H9 (cell line): ENCODE measurements around the gene PLLP. TPM values are rescaled to one million over a fixed set of nuclear protein-coding genes. Genes with fewer than 3 reads are reported as not detected.

Source experiments
- DNase-seq: peaks from one replicate; pipeline ENCODE4 v3.0.0-alpha.2; 2017
- H2AFZ ChIP-seq: one replicate; pipeline ENCODE4 v1.6.1; 2013; ENCODE audit warnings: mild to moderate bottlenecking, low read length, control low read depth, moderate library complexity
- H2AK5ac ChIP-seq: 2 replicates; pipeline ENCODE4 v1.6.1; 2013; ENCODE audit warnings: low read length, control low read depth, mixed read lengths; ENCODE audit not compliant: insufficient read length
- H2BK120ac ChIP-seq: one replicate; pipeline ENCODE4 v1.6.1; 2013; ENCODE audit warnings: low read depth, mild to moderate bottlenecking, low read length, control low read depth, inconsistent platforms; ENCODE audit not compliant: poor library complexity, severe bottlenecking
- H2BK12ac ChIP-seq: 2 replicates; pipeline ENCODE4 v1.6.1; 2013; ENCODE audit warnings: low read length, control low read depth, mixed read lengths, low read depth; ENCODE audit not compliant: insufficient read length
- H2BK15ac ChIP-seq: 2 replicates; pipeline ENCODE4 v1.6.1; 2013; ENCODE audit warnings: low read depth, low read length, control low read depth
- H2BK20ac ChIP-seq: one replicate; pipeline ENCODE4 v1.6.1; 2013; ENCODE audit warnings: low read depth, mild to moderate bottlenecking, low read length, control low read depth, inconsistent platforms; ENCODE audit not compliant: poor library complexity, severe bottlenecking
- H2BK5ac ChIP-seq: 2 replicates; pipeline ENCODE4 v1.6.1; 2013; ENCODE audit warnings: low read length, control low read depth, mixed read lengths; ENCODE audit not compliant: insufficient read length
- H3K14ac ChIP-seq: 2 replicates; pipeline ENCODE4 v1.6.1; 2013; ENCODE audit warnings: low read length, control low read depth; ENCODE audit not compliant: insufficient read depth
- H3K18ac ChIP-seq: 2 replicates; pipeline ENCODE4 v1.6.1; 2013; ENCODE audit warnings: low read depth, mild to moderate bottlenecking, mixed read lengths, low read length, control low read depth; ENCODE audit not compliant: insufficient read length
- H3K23ac ChIP-seq: 2 replicates; pipeline ENCODE4 v1.6.1; 2013; ENCODE audit warnings: low read length, control low read depth, mixed read lengths, low read depth; ENCODE audit not compliant: insufficient read length
- H3K23me2 ChIP-seq: 2 replicates; pipeline ENCODE4 v1.6.1; 2013; ENCODE audit warnings: low read depth, mild to moderate bottlenecking, mixed read lengths, low read length, control low read depth; ENCODE audit not compliant: insufficient read length, poor library complexity, severe bottlenecking
- H3K27ac ChIP-seq: 2 replicates; pipeline ENCODE4 v1.5.1; 2013; ENCODE audit warnings: low read length, control low read depth, mixed read lengths, low read depth; ENCODE audit not compliant: insufficient read length
- H3K27me3 ChIP-seq: 2 replicates; pipeline ENCODE4 v1.6.1; 2013; ENCODE audit warnings: low read length, control low read depth, inconsistent platforms; ENCODE audit not compliant: insufficient read depth
- H3K4ac ChIP-seq: 2 replicates; pipeline ENCODE4 v1.6.1; 2013; ENCODE audit warnings: low read depth, mild to moderate bottlenecking, control low read depth, inconsistent platforms, low read length, moderate library complexity
- H3K4me1 ChIP-seq: 2 replicates; pipeline ENCODE4 v1.6.1; 2013; ENCODE audit warnings: low read length, control low read depth, inconsistent platforms; ENCODE audit not compliant: insufficient read depth
- H3K4me2 ChIP-seq: 2 replicates; pipeline ENCODE4 v1.6.1; 2013; ENCODE audit warnings: low read length, control low read depth, mixed read lengths; ENCODE audit not compliant: insufficient read length, insufficient read depth
- H3K56ac ChIP-seq: 2 replicates; pipeline ENCODE4 v1.6.1; 2013; ENCODE audit warnings: low read depth, mild to moderate bottlenecking, mixed read lengths, low read length, control low read depth; ENCODE audit not compliant: insufficient read length
- H3K79me1 ChIP-seq: 2 replicates; pipeline ENCODE4 v1.6.1; 2013; ENCODE audit warnings: low read depth, mild to moderate bottlenecking, moderate library complexity, low read length, control low read depth, inconsistent platforms; ENCODE audit not compliant: insufficient read depth, poor library complexity, severe bottlenecking
- H3K79me2 ChIP-seq: 2 replicates; pipeline ENCODE4 v1.6.1; 2013; ENCODE audit warnings: low read length, control low read depth, inconsistent platforms; ENCODE audit not compliant: insufficient read depth
- H3K9ac ChIP-seq: 2 replicates; pipeline ENCODE4 v1.6.1; 2013; ENCODE audit warnings: low read length, control low read depth, mixed read lengths; ENCODE audit not compliant: insufficient read length; ENCODE audit errors: extremely low read depth
- H3K9me3 ChIP-seq: one replicate; pipeline ENCODE4 v1.6.1; 2013; ENCODE audit warnings: low read depth, low read length, inconsistent platforms; ENCODE audit not compliant: control insufficient read depth
- H3T11ph ChIP-seq: one replicate; pipeline ENCODE4 v1.6.1; 2013; ENCODE audit warnings: mild to moderate bottlenecking, low read length, control low read depth, inconsistent platforms
- H4K20me1 ChIP-seq: one replicate; pipeline ENCODE4 v1.6.1; 2013; ENCODE audit not compliant: control insufficient read depth, insufficient read length, insufficient read depth
- H4K5ac ChIP-seq: 2 replicates; pipeline ENCODE4 v1.6.1; 2013; ENCODE audit warnings: low read depth, mild to moderate bottlenecking, mixed read lengths, low read length, control low read depth; ENCODE audit not compliant: insufficient read length
- H4K8ac ChIP-seq: replicated peaks from 2 replicates; pipeline ENCODE4 v1.6.1; 2013; ENCODE audit warnings: low read length, control low read depth, mixed read lengths, low read depth; ENCODE audit not compliant: insufficient read length
- H4K91ac ChIP-seq: 2 replicates; pipeline ENCODE4 v1.6.1; 2013; ENCODE audit warnings: low read depth, mild to moderate bottlenecking, moderate library complexity, mixed read lengths, low read length, control low read depth; ENCODE audit not compliant: insufficient read length
- H3K27ac Mint-ChIP-seq, 3 experiments: 2 replicates in 2 of 3; 3 replicates in 1 of 3; pipeline ENCODE4 v1.8.0; 2020 to 2021; ENCODE audit warnings: mixed read lengths in 3 of 3, mild to moderate bottlenecking in 1 of 3, moderate library complexity in 1 of 3
- H3K27me3 Mint-ChIP-seq: 2 replicates; pipeline ENCODE4 v1.8.0; 2021; ENCODE audit warnings: low read depth, mild to moderate bottlenecking, moderate library complexity, mixed read lengths
- H3K36me3 Mint-ChIP-seq, 3 experiments: 2 replicates in 2 of 3; 3 replicates in 1 of 3; pipeline ENCODE4 v1.8.0; 2020 to 2021; ENCODE audit warnings: low read depth in 3 of 3, mixed read lengths in 3 of 3; ENCODE audit not compliant: insufficient read depth in 1 of 3
- H3K4me1 Mint-ChIP-seq, 2 experiments: 2 replicates each; pipeline ENCODE4 v1.8.0; 2020; ENCODE audit warnings: mixed read lengths in 2 of 2
- H3K4me3 Mint-ChIP-seq, 2 experiments: 2 replicates in 1 of 2; 3 replicates in 1 of 2; pipeline ENCODE4 v1.8.0; 2020 to 2021; ENCODE audit warnings: mild to moderate bottlenecking in 2 of 2, mixed read lengths in 2 of 2, moderate library complexity in 1 of 2
- H3K9me3 Mint-ChIP-seq, 2 experiments: 2 replicates in 1 of 2; 3 replicates in 1 of 2; pipeline ENCODE4 v1.8.0; 2020; ENCODE audit warnings: mild to moderate bottlenecking in 2 of 2, mixed read lengths in 2 of 2, moderate library complexity in 1 of 2
- WGBS: extraction: QIAGEN DNeasy Blood & Tissue Kit; methylation state at CpG from one replicate; pipeline ENCODE4 v1.1.7; 2013; ENCODE audit warnings: missing lambda C conversion rate, low lambda C conversion rate, mixed read lengths; ENCODE audit not compliant: insufficient read length; ENCODE audit errors: extremely low coverage; 5-methylcytosine and 5-hydroxymethylcytosine counted together
- total RNA-seq: library from RNA; stranded (reverse); gene quantifications from 2 replicates; pipeline ENCODE4 v1.2.1, GENCODE V29; 2021
- TF ChIP-seq, protein P1 (sequence below): fragments of 200-600 bp; sonication (generic); conservative IDR thresholded peaks from 3 replicates; pipeline ENCODE4 v1.8.0; 2021; ENCODE audit warnings: antibody characterized with exemption, mild to moderate bottlenecking

Gene PLLP
- total RNA-seq, 1 experiment from 2014 or later, result 1.8 TPM

GRCh38 chr16:57285379-57285778 is 907 bp upstream of the PLLP start:
- Histone ChIP-seq H2BK15ac (no peak overlapping the region), H3K9me3 (no peaks in the 10 kb centered on the region), H3T11ph (no peak overlapping the region), H2BK120ac (no peak overlapping the region), H2AFZ (no peak overlapping the region), H4K20me1 (no peaks in the 10 kb centered on the region), H2BK5ac (no peak overlapping the region), H3K4me2 (peak overlapping the region; percentile 61), H3K9ac (no peak overlapping the region), H2BK20ac (no peak overlapping the region), H2BK12ac (no peak overlapping the region), H3K4ac (no peak overlapping the region), H3K79me2 (no peaks in the 10 kb centered on the region), H3K18ac (no peak overlapping the region), H3K27me3 (peaks cover 15% of the 10 kb centered on the region; the same call in 1 of the 2 replicates), H4K5ac (no peak overlapping the region), H4K8ac (no peak overlapping the region), H3K79me1 (no peaks in the 10 kb centered on the region), H4K91ac (no peak overlapping the region), H3K23ac (no peak overlapping the region), H3K23me2 (peaks cover 5% of the 10 kb centered on the region), H3K4me1 (no peaks in the 10 kb centered on the region), H3K56ac (no peak overlapping the region), H3K14ac (no peak overlapping the region), H2AK5ac (no peak overlapping the region), H3K27ac (no peak overlapping the region)
- peak overlapping the region; percentile 73 to 90 for H3K4me3 Mint-ChIP-seq
- TF ChIP-seq, protein P1, sequence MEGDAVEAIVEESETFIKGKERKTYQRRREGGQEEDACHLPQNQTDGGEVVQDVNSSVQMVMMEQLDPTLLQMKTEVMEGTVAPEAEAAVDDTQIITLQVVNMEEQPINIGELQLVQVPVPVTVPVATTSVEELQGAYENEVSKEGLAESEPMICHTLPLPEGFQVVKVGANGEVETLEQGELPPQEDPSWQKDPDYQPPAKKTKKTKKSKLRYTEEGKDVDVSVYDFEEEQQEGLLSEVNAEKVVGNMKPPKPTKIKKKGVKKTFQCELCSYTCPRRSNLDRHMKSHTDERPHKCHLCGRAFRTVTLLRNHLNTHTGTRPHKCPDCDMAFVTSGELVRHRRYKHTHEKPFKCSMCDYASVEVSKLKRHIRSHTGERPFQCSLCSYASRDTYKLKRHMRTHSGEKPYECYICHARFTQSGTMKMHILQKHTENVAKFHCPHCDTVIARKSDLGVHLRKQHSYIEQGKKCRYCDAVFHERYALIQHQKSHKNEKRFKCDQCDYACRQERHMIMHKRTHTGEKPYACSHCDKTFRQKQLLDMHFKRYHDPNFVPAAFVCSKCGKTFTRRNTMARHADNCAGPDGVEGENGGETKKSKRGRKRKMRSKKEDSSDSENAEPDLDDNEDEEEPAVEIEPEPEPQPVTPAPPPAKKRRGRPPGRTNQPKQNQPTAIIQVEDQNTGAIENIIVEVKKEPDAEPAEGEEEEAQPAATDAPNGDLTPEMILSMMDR, result no peak
- H3K36me3 Mint-ChIP-seq, result no peaks in the 10 kb centered on the region
- WGBS, result no CpG with 5 or more reads among the region's 5 CpGs
- 0 out of 5 replicates have a peak, but pooled peaks cover 0 to 2% of the 10 kb centered on the region in 2 experiments for H3K9me3 Mint-ChIP-seq
- H3K27me3 Mint-ChIP-seq, result peaks cover 55% of the 10 kb centered on the region
- no peak for DNase-seq
- peaks cover 9 to 26% of the 10 kb centered on the region in 2 experiments for H3K4me1 Mint-ChIP-seq
- H3K27ac Mint-ChIP-seq, result no peak overlapping the region; a peak in 1 of 7 replicates
